ENCODE data around the gene OR8D2. TPM values are rescaled to one million over a fixed set of nuclear protein-coding genes. Genes with fewer than 3 reads are reported as not detected.

OR8D2 gene
- total RNA-seq, 4 donors from 2014 or later, result not detected

- H3K4me3 ChIP-seq, result no peak overlapping the region
- H3K27me3 ChIP-seq, result no peaks in the 10 kb centered on the region
- no peak for DNase-seq
- no peaks in the 10 kb centered on the region for H3K9me3 ChIP-seq
- no peaks in the 10 kb centered on the region for H3K36me3 ChIP-seq
- no peaks in the 10 kb centered on the region for H3K4me1 ChIP-seq
- TF ChIP-seq POLR2A (IDR thresholded peaks at IDR 0.05) (no peak), CTCF (IDR thresholded peaks at IDR 0.05) (no peak)
- no peak overlapping the region for H3K27ac ChIP-seq
Observed at GRCh38 chr11:124339396-124340141, 19.6 kb upstream of the OR8D2 start.

- no peak overlapping the region for H3K27ac ChIP-seq
- TF ChIP-seq CTCF (IDR thresholded peaks at IDR 0.05) (no peak), POLR2A (IDR thresholded peaks at IDR 0.05) (no peak)
- no peaks in the 10 kb centered on the region for H3K9me3 ChIP-seq
- H3K27me3 ChIP-seq, result no peaks in the 10 kb centered on the region
- no peaks in the 10 kb centered on the region for H3K4me1 ChIP-seq
- no peak overlapping the region for H3K4me3 ChIP-seq
- no peak for DNase-seq
- no peaks in the 10 kb centered on the region for H3K36me3 ChIP-seq
Observed at GRCh38 chr11:124331873-124332272, 11.9 kb upstream of the OR8D2 start.

- no peak for TF ChIP-seq POLR2A (IDR thresholded peaks at IDR 0.05)
- TF ChIP-seq CTCF (IDR thresholded peaks at IDR 0.05), result peak in 2 of 6 experiments; percentile 16 to 27
- Histone ChIP-seq H3K4me3 (no peak overlapping the region), H3K4me1 (no peaks in the 10 kb centered on the region), H3K27me3 (no peaks in the 10 kb centered on the region), H3K9me3 (no peaks in the 10 kb centered on the region), H3K27ac (no peak overlapping the region), H3K36me3 (no peaks in the 10 kb centered on the region)
- no peak for DNase-seq
Observed at GRCh38 chr11:124329787-124330478, 9.9 kb upstream of the OR8D2 start.

- Histone ChIP-seq H3K27me3 (no peaks in the 10 kb centered on the region), H3K27ac (no peak overlapping the region), H3K4me3 (no peak overlapping the region), H3K9me3 (no peaks in the 10 kb centered on the region), H3K4me1 (no peaks in the 10 kb centered on the region), H3K36me3 (no peaks in the 10 kb centered on the region)
- TF ChIP-seq POLR2A (IDR thresholded peaks at IDR 0.05) (no peak), CTCF (IDR thresholded peaks at IDR 0.05) (no peak)
- no peak for DNase-seq
Observed at GRCh38 chr11:124327775-124328174, 7.8 kb upstream of the OR8D2 start.

- Histone ChIP-seq H3K27ac (no peak overlapping the region), H3K4me1 (no peaks in the 10 kb centered on the region), H3K4me3 (no peak overlapping the region), H3K36me3 (no peaks in the 10 kb centered on the region), H3K27me3 (no peaks in the 10 kb centered on the region), H3K9me3 (no peaks in the 10 kb centered on the region)
- DNase-seq, result no peak
- TF ChIP-seq POLR2A (IDR thresholded peaks at IDR 0.05) (no peak), CTCF (IDR thresholded peaks at IDR 0.05) (no peak)
Observed at GRCh38 chr11:124322356-124322755, 2.4 kb upstream of the OR8D2 start.

Measured in Peyer's patch (tissue), 4 donors.